SK-N-MC (cell line): ENCODE measurements around the gene SSH3.

Source experiments
- DNase-seq: peaks from one replicate; pipeline ENCODE4 v3.0.0-alpha.2; 2011; ENCODE audit warnings: low read depth, low spot score
- H3K27ac ChIP-seq: fragments of 200-600 bp; sonication (generic); 2 replicates; pipeline ENCODE4 v1.5.1; 2016; ENCODE audit warnings: mixed run types
- H3K36me3 ChIP-seq: fragments of 200-600 bp; sonication (generic); 2 replicates; pipeline ENCODE4 v1.6.1; 2017; ENCODE audit warnings: antibody characterized with exemption, low read length, mixed read lengths; ENCODE audit not compliant: insufficient read depth
- H3K4me3 ChIP-seq: fragments of 200-600 bp; sonication (generic); 2 replicates; pipeline ENCODE4 v1.5.1; 2016
- H3K9ac ChIP-seq: fragments of 200-600 bp; sonication (generic); 2 replicates; pipeline ENCODE4 v1.8.0; 2017; ENCODE audit warnings: mixed run types, mixed read lengths; ENCODE audit not compliant: insufficient read length
- H3K9me3 ChIP-seq: fragments of 200-600 bp; sonication (generic); 2 replicates; pipeline ENCODE4 v1.6.1; 2017; ENCODE audit warnings: low read depth, mild to moderate bottlenecking, antibody characterized with exemption, low read length, moderate library complexity, mixed read lengths
- EZH2 ChIP-seq: fragments of 200-600 bp; sonication (generic); IDR thresholded peaks from one replicate; pipeline ENCODE4 v1.6.1; 2017; ENCODE audit warnings: antibody characterized with exemption
- FOXP2 ChIP-seq: optimal IDR thresholded peaks from 2 replicates; pipeline ENCODE3; 2011; ENCODE audit warnings: mild to moderate bottlenecking, moderate library complexity; ENCODE audit not compliant: insufficient read depth; ENCODE audit errors: extremely low read length, control extremely low read depth
- POLR2AphosphoS5 ChIP-seq: IDR thresholded peaks from 2 replicates; pipeline ENCODE4 v1.6.1; 2012; ENCODE audit warnings: mild to moderate bottlenecking, low read depth, low read length, borderline replicate concordance

The SSH3 gene

DNA sequence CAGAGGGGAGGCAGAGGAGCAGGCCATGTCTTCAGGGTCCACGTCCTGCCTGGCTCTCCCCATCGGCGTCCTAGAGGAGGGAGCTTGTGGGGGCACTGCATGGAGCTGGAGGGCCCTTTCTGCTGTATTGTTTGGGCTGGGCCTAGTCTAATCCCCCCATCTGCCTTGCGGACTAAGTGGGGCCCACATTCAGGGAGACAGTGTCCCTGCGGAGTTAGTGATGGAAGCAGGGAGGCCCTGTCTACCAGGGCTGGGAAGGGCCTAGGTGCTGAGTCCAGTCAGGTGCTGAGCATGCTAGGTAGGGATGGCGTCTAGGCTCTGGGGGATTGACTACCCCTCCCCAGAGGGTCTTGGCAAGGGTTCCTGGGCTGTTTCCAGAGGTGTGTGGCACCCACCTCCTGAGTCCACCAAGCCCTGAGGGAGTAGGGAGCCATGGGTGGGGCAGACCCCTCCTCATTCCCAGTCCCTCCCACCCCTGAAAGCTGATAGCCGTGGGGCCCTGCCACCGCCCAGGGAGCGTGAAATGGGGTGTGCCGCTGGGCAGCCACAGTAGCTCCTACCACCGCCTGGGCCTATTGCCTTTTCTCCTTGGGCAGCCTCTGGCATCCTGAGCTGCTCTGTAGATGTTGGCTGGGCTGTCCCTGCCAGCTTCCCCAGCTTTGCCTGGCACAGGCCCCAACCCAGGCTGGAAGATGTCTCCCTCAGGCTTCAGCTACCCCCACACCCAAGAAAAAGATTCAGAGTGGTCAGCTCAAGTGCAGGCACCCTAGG lies 51.9 kb downstream of the SSH3 start:
- Histone ChIP-seq H3K27ac (no peak overlapping the region), H3K36me3 (no peaks in the 10 kb centered on the region), H3K9me3 (no peaks in the 10 kb centered on the region), H3K4me3 (no peak overlapping the region), H3K9ac (no peak overlapping the region)
- no peak for DNase-seq
- no peak for TF ChIP-seq EZH2
- TF ChIP-seq POLR2AphosphoS5, result no peak
- no peak for TF ChIP-seq FOXP2

DNA sequence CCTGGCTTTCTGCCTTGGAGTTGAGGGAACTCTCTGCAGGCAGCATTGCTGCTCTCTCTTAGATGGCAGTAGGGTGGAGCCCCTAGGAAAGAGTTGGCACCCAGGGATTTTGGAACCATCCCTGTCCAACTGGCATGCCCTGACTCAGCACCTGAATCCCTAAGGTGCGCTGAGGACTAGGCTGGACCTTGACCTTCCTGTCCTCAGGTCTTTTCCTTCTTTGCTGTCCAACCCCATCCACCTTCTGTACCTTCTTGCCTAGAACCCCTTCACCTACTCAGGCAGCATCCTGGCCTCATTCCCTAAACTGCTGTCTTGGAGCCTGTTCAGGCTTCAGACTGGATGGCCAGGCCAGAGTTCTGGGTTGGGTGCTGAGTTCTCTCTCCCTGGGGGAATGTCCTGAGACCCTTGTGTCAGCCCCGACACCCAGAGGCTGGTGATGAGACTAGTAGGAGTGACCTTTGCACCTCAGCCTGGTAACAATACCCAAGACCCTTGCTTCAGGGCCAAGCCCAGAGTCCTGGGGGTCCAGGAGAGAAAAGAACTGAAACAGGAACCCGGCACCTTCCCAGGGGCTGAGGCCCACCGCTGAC lies 52.6 kb downstream of the SSH3 start:
- Histone ChIP-seq H3K9ac (no peak overlapping the region), H3K27ac (no peak overlapping the region), H3K4me3 (no peak overlapping the region), H3K36me3 (no peaks in the 10 kb centered on the region), H3K9me3 (no peaks in the 10 kb centered on the region)
- no peak for DNase-seq
- TF ChIP-seq POLR2AphosphoS5, result no peak
- no peak for TF ChIP-seq FOXP2

DNA sequence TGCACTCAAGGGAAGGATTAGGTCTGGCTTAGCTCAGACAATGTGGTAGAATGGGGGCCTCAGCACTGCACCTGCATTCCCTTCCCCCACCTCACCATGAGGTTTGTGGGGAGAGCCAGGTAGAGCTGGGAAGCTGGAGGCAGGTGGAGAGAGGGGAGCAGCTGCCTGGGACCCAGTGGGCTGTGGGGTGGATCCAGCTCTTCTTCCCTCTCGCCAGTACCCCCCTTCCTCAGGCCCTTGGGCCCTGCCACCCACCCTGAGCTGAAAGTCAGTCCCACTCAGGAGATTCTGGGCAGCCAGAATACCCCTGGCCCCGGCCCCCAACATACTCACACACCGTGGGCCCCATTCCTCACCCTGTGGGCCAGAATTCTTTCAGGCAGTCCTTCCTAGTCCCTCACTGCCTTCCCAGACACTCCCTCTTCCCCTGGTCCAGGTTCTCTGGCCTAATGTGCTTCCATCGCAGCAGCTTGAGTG lies 53.1 kb downstream of the SSH3 start:
- H3K9ac ChIP-seq, result no peak overlapping the region
- H3K36me3 ChIP-seq, result no peaks in the 10 kb centered on the region
- no peaks in the 10 kb centered on the region for H3K9me3 ChIP-seq
- H3K4me3 ChIP-seq, result no peak overlapping the region
- TF ChIP-seq POLR2AphosphoS5, result no peak
- no peak overlapping the region for H3K27ac ChIP-seq
- no peak for DNase-seq

DNA sequence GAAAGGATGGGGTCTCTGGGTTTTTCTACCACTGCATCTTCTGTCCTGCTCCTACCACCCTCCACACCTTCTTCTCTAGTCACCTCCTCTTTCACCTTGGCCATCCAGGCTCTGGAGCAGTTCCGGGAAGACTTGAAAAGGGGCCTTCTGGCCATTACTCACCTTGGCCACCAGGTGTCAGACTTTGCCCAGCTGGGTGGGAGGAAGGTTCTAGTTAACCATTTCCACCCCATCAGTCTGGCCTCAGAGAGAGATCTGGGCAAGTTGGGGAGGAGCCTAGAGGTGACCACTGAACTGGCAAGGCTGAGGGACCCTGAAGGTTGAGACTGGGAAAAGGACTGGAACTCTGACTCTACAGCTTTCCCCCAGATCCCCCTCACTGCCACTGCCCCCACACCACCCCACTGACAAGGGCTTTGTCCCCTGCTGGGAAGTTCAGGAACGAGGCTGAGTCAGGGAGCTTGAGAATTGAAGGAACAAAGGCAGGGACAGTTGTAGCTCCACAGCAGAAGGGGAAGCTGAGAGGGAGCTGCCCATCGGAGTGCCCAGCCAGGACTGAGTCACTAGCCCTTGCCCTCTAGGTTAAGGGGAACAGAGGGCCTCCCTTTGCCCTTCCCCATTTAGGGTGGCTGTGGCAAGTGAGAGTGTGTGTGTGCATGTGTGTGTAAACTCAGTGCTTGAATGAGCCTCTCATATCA lies 53.7 kb downstream of the SSH3 start:
- Histone ChIP-seq H3K4me3 (no peak overlapping the region), H3K36me3 (no peaks in the 10 kb centered on the region), H3K27ac (no peak overlapping the region), H3K9me3 (no peaks in the 10 kb centered on the region), H3K9ac (no peak overlapping the region)
- no peak for TF ChIP-seq FOXP2
- no peak for TF ChIP-seq EZH2
- no peak for TF ChIP-seq POLR2AphosphoS5
- no peak for DNase-seq

DNA sequence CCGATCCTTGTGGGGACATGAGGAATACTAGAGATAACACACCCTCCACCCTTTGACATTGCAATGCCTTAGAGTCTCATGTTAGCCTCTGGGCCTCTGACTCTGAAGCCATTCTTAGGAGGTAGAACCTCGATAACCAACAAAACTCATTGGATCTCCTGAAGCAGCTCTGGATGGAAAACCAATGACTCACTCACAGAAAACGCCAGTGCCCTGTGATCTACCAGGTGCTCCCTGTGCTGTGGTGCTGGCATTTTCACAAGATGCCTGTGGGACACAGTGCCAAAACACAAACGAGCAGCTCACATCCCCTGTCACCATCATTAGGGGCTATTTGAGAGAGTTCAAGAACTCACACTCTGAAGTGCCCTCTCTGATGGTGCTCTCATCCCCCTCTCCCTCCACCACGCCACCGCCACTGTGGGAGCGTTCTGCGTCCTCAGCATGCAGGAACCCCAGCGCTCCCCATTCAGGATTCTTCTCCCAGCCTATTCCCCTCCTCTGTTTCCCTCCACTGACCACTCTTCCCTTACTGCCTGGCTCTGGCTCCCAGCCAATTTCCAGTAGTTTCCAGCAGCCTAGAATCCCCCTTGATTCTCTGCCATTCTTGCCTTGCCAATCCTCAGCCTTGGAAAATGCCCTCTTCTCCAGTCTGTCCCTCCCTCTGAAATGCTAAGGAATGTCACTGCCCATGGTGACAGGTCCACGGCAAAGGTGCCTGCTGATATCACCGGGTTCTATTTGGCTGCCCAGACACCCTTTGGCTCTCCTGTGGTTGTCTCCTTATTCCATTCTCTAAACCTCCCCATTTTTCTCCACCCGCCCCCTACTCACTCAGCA lies 54.7 kb downstream of the SSH3 start:
- H3K27ac ChIP-seq, result no peak overlapping the region
- TF ChIP-seq EZH2 (no peak), POLR2AphosphoS5 (no peak), FOXP2 (no peak)
- H3K9ac ChIP-seq, result no peak overlapping the region
- no peaks in the 10 kb centered on the region for H3K36me3 ChIP-seq
- H3K4me3 ChIP-seq, result no peak overlapping the region
- no peaks in the 10 kb centered on the region for H3K9me3 ChIP-seq
- DNase-seq, result no peak
